HepG2 (cell line): ENCODE results near the gene ADCY5. TPM values are rescaled to one million over a fixed set of nuclear protein-coding genes. Genes with fewer than 3 reads are reported as not detected.

Source experiments
- ARNT2 ChIP-seq: sonication (generic); formaldehyde crosslinking; IDR thresholded peaks from 2 replicates; pipeline ENCODE4 v1.8.0; 2022; ENCODE audit warnings: mild to moderate bottlenecking, low read depth, missing genetic modification reagents, moderate library complexity
- BORCS8-MEF2B ChIP-seq: sonication (generic); formaldehyde crosslinking; IDR thresholded peaks from 2 replicates; pipeline ENCODE4 v1.8.0; 2022; ENCODE audit warnings: mild to moderate bottlenecking, missing genetic modification reagents
- CCAR2 ChIP-seq: fragments of 200-400 bp; formaldehyde crosslinking; optimal IDR thresholded peaks from 2 replicates; pipeline ENCODE3; 2018; ENCODE audit warnings: low read depth, mild to moderate bottlenecking, low read length, moderate library complexity
- CENPT ChIP-seq: sonication (generic); formaldehyde crosslinking; IDR thresholded peaks from 2 replicates; pipeline ENCODE4 v1.8.0; 2022; ENCODE audit warnings: low read depth, mild to moderate bottlenecking, moderate library complexity, missing genetic modification reagents
- CENPX ChIP-seq: sonication (generic); formaldehyde crosslinking; IDR thresholded peaks from 2 replicates; pipeline ENCODE4 v1.9.0; 2021; ENCODE audit warnings: mild to moderate bottlenecking, missing genetic modification reagents, moderate library complexity
- ELF3 ChIP-seq: IDR thresholded peaks from 2 replicates; pipeline ENCODE4 v1.6.1; 2016; ENCODE audit warnings: missing genetic modification reagents, missing compliant biosample characterization
- KLF6 ChIP-seq: IDR thresholded peaks from 2 replicates; pipeline ENCODE4 v1.8.0; 2016; ENCODE audit warnings: missing biosample characterization, missing genetic modification reagents
- MAFK ChIP-seq, 2 experiments: IDR thresholded peaks in 1 of 2; conservative IDR thresholded peaks in 1 of 2; 2 replicates each; pipeline ENCODE4 v1.6.1; 2011; ENCODE audit warnings: improper control_type of control experiment in 2 of 2, low read length in 2 of 2
- MAZ ChIP-seq, 2 experiments: sonication (generic) in 1 of 2; formaldehyde crosslinking in 1 of 2; IDR thresholded peaks; 2 replicates each; pipeline versions ENCODE4 v1.5.0 to v1.6.1; 2012 to 2020; ENCODE audit warnings: low read depth in 2 of 2, mild to moderate bottlenecking in 2 of 2, borderline replicate concordance in 1 of 2, improper control_type of control experiment in 1 of 2, low read length in 1 of 2, missing genetic modification reagents in 1 of 2, moderate library complexity in 1 of 2
- NCOR1 ChIP-seq: fragments of 200-600 bp; sonication (generic); IDR thresholded peaks from 2 replicates; pipeline ENCODE4 v1.7.0; 2017; ENCODE audit warnings: antibody characterized with exemption, low read length, borderline replicate concordance
- SALL1 ChIP-seq: sonication (generic); formaldehyde crosslinking; IDR thresholded peaks from 2 replicates; pipeline ENCODE4 v1.8.0; 2022; ENCODE audit warnings: mild to moderate bottlenecking, missing genetic modification reagents
- TBP ChIP-seq: sonication (generic); formaldehyde crosslinking; IDR thresholded peaks from 2 replicates; pipeline ENCODE4 v1.5.0; 2020; ENCODE audit warnings: missing genetic modification reagents
- ZBTB3 ChIP-seq: sonication (generic); formaldehyde crosslinking; IDR thresholded peaks from 2 replicates; pipeline ENCODE4 v1.4.0; 2020; ENCODE audit warnings: low read depth, mild to moderate bottlenecking, moderate library complexity, missing genetic modification reagents, borderline replicate concordance
- ZMAT3 ChIP-seq: sonication (generic); formaldehyde crosslinking; conservative IDR thresholded peaks from 2 replicates; pipeline ENCODE4 v1.7.0; 2021; ENCODE audit warnings: missing genetic modification reagents
- ZNF253 ChIP-seq: sonication (generic); formaldehyde crosslinking; IDR thresholded peaks from 2 replicates; pipeline ENCODE4 v1.8.0; 2022; ENCODE audit warnings: mild to moderate bottlenecking, missing genetic modification reagents, borderline replicate concordance
- ZNF326 ChIP-seq: sonication (generic); formaldehyde crosslinking; IDR thresholded peaks from 2 replicates; pipeline ENCODE4 v1.4.0; 2020; ENCODE audit warnings: missing genetic modification reagents, borderline replicate concordance
- ZNF614 ChIP-seq: IDR thresholded peaks from 2 replicates; pipeline ENCODE4 v1.6.1; 2018; ENCODE audit warnings: missing biosample characterization, missing genetic modification reagents, inconsistent platforms, borderline replicate concordance
- ZNF660 ChIP-seq: sonication (generic); formaldehyde crosslinking; IDR thresholded peaks from 2 replicates; pipeline ENCODE4 v1.5.1; 2020; ENCODE audit warnings: mild to moderate bottlenecking, low read depth, missing genetic modification reagents, borderline replicate concordance
- ZNF777 ChIP-seq: sonication (generic); formaldehyde crosslinking; IDR thresholded peaks from 2 replicates; pipeline ENCODE4 v1.4.0; 2020; ENCODE audit warnings: missing genetic modification reagents
- polyA plus RNA-seq, 8 experiments: library from polyadenylated mRNA; depleted of rRNA in 3 of 8; stranded (reverse) in 7 of 8; unstranded in 1 of 8; fragments of >200 nt; fragmentation: Illumina TruSeq in 4 of 8; extraction: Trizol in 4 of 8; gene quantifications; 2 replicates each; pipeline versions ENCODE4 v1.2.1 to v1.2.3, GENCODE V29; 2011 to 2016; ENCODE audit warnings: low read depth in 4 of 8, missing spikeins in 1 of 8, mixed read lengths in 1 of 8; ENCODE audit not compliant: insufficient read depth in 1 of 8
- total RNA-seq, 5 experiments: library from RNA; depleted of rRNA; stranded (reverse); fragments of >200 nt; fragmentation: Illumina TruSeq; extraction: Trizol; gene quantifications; 2 replicates each; pipeline ENCODE4 v1.2.3, GENCODE V29; 2016; ENCODE audit warnings: low read depth in 1 of 5
- TF ChIP-seq, protein P1 (sequence below): sonication (generic); formaldehyde crosslinking; IDR thresholded peaks from 2 replicates; pipeline ENCODE4 v1.5.1; 2020; ENCODE audit warnings: mild to moderate bottlenecking, missing genetic modification reagents
- TF ChIP-seq, protein P2 (sequence below): sonication (generic); formaldehyde crosslinking; IDR thresholded peaks from 2 replicates; pipeline ENCODE4 v1.4.0; 2020; ENCODE audit warnings: mild to moderate bottlenecking, missing genetic modification reagents
- TF ChIP-seq, protein P3 (sequence below): sonication (generic); formaldehyde crosslinking; IDR thresholded peaks from 2 replicates; pipeline ENCODE4 v1.4.0; 2020; ENCODE audit warnings: low read depth, missing genetic modification reagents

ADCY5 gene
- total and polyA plus RNA-seq, 2 of the 13 experiments (the other 11 are each of a cell fraction or from before 2014, with no cell fraction given) = not detected

GRCh38 chr3:123286308-123287023, 162.4 kb downstream of the ADCY5 start (continued):
- TF ChIP-seq ZNF614 (CRISPR knock-in tag) (0 out of 2 replicates have a peak, but pooled peaks have one; percentile 36), ZBTB3 (CRISPR knock-in tag) (no peak), CENPX (CRISPR knock-in tag) (no peak), MAZ (IDR thresholded peaks at IDR 0.05; ENCODE audit: borderline replicate concordance, low read depth, low read length) (0 out of 2 replicates have a peak, but pooled peaks have one; percentile 46), MAZ (CRISPR knock-in tag; IDR thresholded peaks at IDR 0.05; ENCODE audit: low read depth) (no peak), ZNF326 (CRISPR knock-in tag) (peak; percentile 65; the same call in 1 of the 2 replicates), MAFK (conservative IDR thresholded peaks at IDR 0.05 in 1 of 2, IDR thresholded peaks at IDR 0.05 in 1 of 2; ENCODE audit: low read length in 2 of 2) (no peak), SALL1 (CRISPR knock-in tag) (peak; percentile 92), TBP (no peak), CCAR2 (no peak), ARNT2 (CRISPR knock-in tag) (no peak), ZNF777 (0 out of 2 replicates have a peak, but pooled peaks have one; percentile 48), ELF3 (CRISPR knock-in tag) (peak; percentile 84), KLF6 (CRISPR knock-in tag) (peak; percentile 94), ZNF253 (CRISPR knock-in tag) (no peak), ZMAT3 (CRISPR knock-in tag) (peak; percentile 81), BORCS8-MEF2B (CRISPR knock-in tag) (peak; percentile 98), ZNF660 (CRISPR knock-in tag) (no peak), CENPT (no peak), NCOR1 (no peak)
- TF ChIP-seq, protein P1, sequence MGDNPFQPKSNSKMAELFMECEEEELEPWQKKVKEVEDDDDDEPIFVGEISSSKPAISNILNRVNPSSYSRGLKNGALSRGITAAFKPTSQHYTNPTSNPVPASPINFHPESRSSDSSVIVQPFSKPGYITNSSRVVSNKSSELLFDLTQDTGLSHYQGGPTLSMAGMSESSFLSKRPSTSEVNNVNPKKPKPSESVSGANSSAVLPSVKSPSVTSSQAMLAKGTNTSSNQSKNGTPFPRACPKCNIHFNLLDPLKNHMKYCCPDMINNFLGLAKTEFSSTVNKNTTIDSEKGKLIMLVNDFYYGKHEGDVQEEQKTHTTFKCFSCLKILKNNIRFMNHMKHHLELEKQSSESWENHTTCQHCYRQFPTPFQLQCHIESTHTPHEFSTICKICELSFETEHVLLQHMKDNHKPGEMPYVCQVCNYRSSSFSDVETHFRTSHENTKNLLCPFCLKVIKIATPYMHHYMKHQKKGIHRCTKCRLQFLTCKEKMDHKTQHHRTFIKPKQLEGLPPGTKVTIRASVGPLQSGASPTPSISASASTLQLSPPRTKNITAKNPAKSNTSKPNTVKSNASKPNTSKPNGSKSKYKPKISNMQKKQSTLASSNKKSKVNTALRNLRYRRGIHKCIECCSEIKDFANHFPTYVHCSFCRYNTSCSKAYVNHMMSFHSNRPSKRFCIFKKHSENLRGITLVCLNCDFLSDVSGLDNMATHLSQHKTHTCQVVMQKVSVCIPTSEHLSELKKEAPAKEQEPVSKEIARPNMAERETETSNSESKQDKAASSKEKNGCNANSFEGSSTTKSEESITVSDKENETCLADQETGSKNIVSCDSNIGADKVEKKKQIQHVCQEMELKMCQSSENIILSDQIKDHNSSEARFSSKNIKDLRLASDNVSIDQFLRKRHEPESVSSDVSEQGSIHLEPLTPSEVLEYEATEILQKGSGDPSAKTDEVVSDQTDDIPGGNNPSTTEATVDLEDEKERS (CRISPR knock-in tag) = no peak
- TF ChIP-seq, protein P2, sequence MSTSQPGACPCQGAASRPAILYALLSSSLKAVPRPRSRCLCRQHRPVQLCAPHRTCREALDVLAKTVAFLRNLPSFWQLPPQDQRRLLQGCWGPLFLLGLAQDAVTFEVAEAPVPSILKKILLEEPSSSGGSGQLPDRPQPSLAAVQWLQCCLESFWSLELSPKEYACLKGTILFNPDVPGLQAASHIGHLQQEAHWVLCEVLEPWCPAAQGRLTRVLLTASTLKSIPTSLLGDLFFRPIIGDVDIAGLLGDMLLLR = 0 out of 2 replicates have a peak, but pooled peaks have one; percentile 57
- TF ChIP-seq, protein P3, sequence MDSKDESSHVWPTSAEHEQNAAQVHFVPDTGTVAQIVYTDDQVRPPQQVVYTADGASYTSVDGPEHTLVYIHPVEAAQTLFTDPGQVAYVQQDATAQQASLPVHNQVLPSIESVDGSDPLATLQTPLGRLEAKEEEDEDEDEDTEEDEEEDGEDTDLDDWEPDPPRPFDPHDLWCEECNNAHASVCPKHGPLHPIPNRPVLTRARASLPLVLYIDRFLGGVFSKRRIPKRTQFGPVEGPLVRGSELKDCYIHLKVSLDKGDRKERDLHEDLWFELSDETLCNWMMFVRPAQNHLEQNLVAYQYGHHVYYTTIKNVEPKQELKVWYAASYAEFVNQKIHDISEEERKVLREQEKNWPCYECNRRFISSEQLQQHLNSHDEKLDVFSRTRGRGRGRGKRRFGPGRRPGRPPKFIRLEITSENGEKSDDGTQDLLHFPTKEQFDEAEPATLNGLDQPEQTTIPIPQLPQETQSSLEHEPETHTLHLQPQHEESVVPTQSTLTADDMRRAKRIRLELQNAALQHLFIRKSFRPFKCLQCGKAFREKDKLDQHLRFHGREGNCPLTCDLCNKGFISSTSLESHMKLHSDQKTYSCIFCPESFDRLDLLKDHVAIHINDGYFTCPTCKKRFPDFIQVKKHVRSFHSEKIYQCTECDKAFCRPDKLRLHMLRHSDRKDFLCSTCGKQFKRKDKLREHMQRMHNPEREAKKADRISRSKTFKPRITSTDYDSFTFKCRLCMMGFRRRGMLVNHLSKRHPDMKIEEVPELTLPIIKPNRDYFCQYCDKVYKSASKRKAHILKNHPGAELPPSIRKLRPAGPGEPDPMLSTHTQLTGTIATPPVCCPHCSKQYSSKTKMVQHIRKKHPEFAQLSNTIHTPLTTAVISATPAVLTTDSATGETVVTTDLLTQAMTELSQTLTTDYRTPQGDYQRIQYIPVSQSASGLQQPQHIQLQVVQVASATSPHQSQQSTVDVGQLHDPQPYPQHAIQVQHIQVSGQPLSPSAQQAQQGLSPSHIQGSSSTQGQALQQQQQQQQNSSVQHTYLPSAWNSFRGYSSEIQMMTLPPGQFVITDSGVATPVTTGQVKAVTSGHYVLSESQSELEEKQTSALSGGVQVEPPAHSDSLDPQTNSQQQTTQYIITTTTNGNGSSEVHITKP = peak; percentile 47; the same call in 1 of the 2 replicates
